Measurements from ENCODE around the gene OSBPL6. TPM values are rescaled to one million over a fixed set of nuclear protein-coding genes. Genes with fewer than 3 reads are reported as not detected.

OSBPL6 gene
- total and polyA plus RNA-seq, 4 donors: 1.3 to 3.3 (median 2.2) TPM

- TF ChIP-seq MAX (IDR thresholded peaks at IDR 0.05) (no peak), HNF4G (IDR thresholded peaks at IDR 0.05) (no peak), ATF3 (IDR thresholded peaks at IDR 0.05) (no peak), SP1 (IDR thresholded peaks at IDR 0.05) (no peak), NR2F2 (IDR thresholded peaks at IDR 0.05) (no peak), GABPA (IDR thresholded peaks at IDR 0.05 in 1 of 2, conservative IDR thresholded peaks at IDR 0.05 in 1 of 2) (no peak)
- H3K27me3 ChIP-seq (ENCODE audit: control insufficient read depth in 4 of 4, insufficient read depth in 4 of 4, low read length in 3 of 4): no peaks in the 10 kb centered on the region
- DNase-seq (ENCODE audit: low spot score): no peak
- H3K4me1 ChIP-seq (ENCODE audit: control insufficient read depth in 4 of 4, insufficient read depth in 4 of 4, low read length in 3 of 4): no peaks in the 10 kb centered on the region
- H3K36me3 ChIP-seq (ENCODE audit: control insufficient read depth in 4 of 4, insufficient read depth in 3 of 4, low read depth in 1 of 4, low read length in 3 of 4): peaks cover 0 to 3% (median 2%) of the 10 kb centered on the region in 4 donors
- no peak overlapping the region for H3K27ac ChIP-seq (ENCODE audit: low read depth in 1 of 2, low read length in 2 of 2)
- H3K9ac ChIP-seq (ENCODE audit: low read depth in 1 of 2, low read length in 2 of 2): no peak overlapping the region
- 92% methylated on average over 2 of the region's 2 CpGs for WGBS
- no peak overlapping the region for H3K4me3 ChIP-seq (ENCODE audit: low read depth in 1 of 3, low read length in 3 of 3)
- H3K9me3 ChIP-seq (ENCODE audit: control insufficient read depth in 4 of 4, low read length in 3 of 4): no peaks in the 10 kb centered on the region
Observed at GRCh38 chr2:178365116-178365515, 170.8 kb downstream of the OSBPL6 start.

- TF ChIP-seq RAD21 (IDR thresholded peaks at IDR 0.05) (no peak), CTCF (IDR thresholded peaks at IDR 0.05; ENCODE audit: low read depth, low read length, missing input control) (no peak), JUND (IDR thresholded peaks at IDR 0.05) (no peak), ZBTB33 (IDR thresholded peaks at IDR 0.05) (no peak), FOXA2 (IDR thresholded peaks at IDR 0.05) (no peak), HNF4A (conservative IDR thresholded peaks at IDR 0.05) (no peak), MAX (IDR thresholded peaks at IDR 0.05) (no peak), HNF4G (IDR thresholded peaks at IDR 0.05) (no peak), NR2F2 (IDR thresholded peaks at IDR 0.05) (no peak), REST (IDR thresholded peaks at IDR 0.05) (no peak), SP1 (IDR thresholded peaks at IDR 0.05) (no peak), RXRA (IDR thresholded peaks at IDR 0.05) (no peak), ATF3 (IDR thresholded peaks at IDR 0.05) (no peak), FOXA1 (IDR thresholded peaks at IDR 0.05) (no peak), EGR1 (IDR thresholded peaks at IDR 0.05; ENCODE audit: low read depth in 2 of 2) (no peak), GABPA (IDR thresholded peaks at IDR 0.05 in 1 of 2, conservative IDR thresholded peaks at IDR 0.05 in 1 of 2) (no peak), YY1 (IDR thresholded peaks at IDR 0.05) (no peak)
- WGBS: 95% methylated on average over 4 of the region's 4 CpGs
- no peak overlapping the region for H3K9ac ChIP-seq (ENCODE audit: low read depth in 1 of 2, low read length in 2 of 2)
- H3K9me3 ChIP-seq (ENCODE audit: control insufficient read depth in 4 of 4, low read length in 3 of 4): no peaks in the 10 kb centered on the region
- no peak for DNase-seq (ENCODE audit: low spot score)
- H3K4me1 ChIP-seq (ENCODE audit: control insufficient read depth in 4 of 4, insufficient read depth in 4 of 4, low read length in 3 of 4): no peaks in the 10 kb centered on the region
- H3K27ac ChIP-seq (ENCODE audit: low read depth in 1 of 2, low read length in 2 of 2): no peak overlapping the region
- H3K27me3 ChIP-seq (ENCODE audit: control insufficient read depth in 4 of 4, insufficient read depth in 4 of 4, low read length in 3 of 4): no peaks in the 10 kb centered on the region
- peaks cover 0 to 3% (median 2%) of the 10 kb centered on the region in 4 donors for H3K36me3 ChIP-seq (ENCODE audit: control insufficient read depth in 4 of 4, insufficient read depth in 3 of 4, low read depth in 1 of 4, low read length in 3 of 4)
- H3K4me3 ChIP-seq (ENCODE audit: low read depth in 1 of 3, low read length in 3 of 3): no peak overlapping the region
Observed at GRCh38 chr2:178366412-178366811, 172.1 kb downstream of the OSBPL6 start.

Data from liver (tissue), 9 donors.